ENCODE measurements around the gene MED22.
"Not testable (repeated sequence)": the region's sequence is repeated elsewhere in the genome, so short reads cannot be mapped to it uniquely, and the experiment has no call there.

MED22 gene

DNA sequence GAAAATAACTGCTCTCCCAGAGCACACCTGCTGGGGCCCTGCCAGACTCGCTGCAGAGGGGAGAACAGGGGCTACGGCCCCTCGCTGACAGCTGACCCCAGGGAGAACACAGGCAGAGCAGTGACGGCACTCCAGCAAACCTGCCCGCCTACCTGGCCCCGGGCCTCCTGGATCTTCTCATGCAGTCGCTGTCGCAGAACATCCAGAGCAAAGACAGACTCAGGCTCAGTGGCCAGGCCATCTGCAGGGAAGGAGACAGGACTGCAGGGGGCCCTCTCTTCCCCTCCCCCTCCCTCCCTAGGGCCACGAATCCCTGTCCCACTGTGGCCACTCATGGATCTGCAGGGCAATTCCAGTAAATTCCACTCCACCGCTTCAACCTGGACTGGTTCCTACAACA is 14.4 kb downstream of the MED22 start:
- DNase-seq = no peak

DNA sequence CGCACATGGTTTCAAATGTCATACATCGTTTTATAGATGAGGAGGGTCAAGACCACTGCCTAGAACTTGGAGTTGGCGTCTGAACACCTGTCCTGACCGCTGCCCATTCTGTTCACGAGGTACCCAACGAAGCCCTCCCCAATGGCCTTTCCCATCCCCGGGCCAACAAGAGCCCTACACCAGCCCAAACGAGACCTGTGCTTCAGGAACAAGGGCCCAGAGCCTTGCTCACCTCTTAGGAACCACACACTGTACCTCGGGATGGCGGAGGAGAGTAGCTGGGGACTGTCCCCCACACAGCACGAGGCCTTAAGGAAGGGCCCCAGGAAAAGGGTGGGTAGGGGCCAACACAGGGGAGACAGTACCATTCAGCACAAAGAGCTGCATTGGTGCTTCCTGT is 14.9 kb downstream of the MED22 start:
- DNase-seq = no peak

DNA sequence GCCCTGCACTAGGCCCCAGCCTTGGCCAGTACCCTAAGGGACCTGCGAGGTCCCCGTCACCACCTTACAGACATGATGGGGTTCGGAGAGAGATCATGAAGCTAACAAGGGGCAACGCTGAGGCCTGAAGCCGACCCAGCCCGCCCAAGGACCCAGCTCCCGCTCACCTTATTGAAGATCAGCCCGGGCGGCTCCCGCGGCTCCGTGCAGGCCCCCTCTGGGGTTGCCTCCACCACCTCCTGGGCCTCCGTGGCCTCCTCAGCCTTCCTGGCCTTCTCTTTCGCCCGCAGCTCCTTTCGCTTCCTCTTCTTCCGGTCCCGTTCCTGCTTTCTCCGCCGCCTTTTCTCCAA is 15.6 kb downstream of the MED22 start:
- DNase-seq = no peak

DNA sequence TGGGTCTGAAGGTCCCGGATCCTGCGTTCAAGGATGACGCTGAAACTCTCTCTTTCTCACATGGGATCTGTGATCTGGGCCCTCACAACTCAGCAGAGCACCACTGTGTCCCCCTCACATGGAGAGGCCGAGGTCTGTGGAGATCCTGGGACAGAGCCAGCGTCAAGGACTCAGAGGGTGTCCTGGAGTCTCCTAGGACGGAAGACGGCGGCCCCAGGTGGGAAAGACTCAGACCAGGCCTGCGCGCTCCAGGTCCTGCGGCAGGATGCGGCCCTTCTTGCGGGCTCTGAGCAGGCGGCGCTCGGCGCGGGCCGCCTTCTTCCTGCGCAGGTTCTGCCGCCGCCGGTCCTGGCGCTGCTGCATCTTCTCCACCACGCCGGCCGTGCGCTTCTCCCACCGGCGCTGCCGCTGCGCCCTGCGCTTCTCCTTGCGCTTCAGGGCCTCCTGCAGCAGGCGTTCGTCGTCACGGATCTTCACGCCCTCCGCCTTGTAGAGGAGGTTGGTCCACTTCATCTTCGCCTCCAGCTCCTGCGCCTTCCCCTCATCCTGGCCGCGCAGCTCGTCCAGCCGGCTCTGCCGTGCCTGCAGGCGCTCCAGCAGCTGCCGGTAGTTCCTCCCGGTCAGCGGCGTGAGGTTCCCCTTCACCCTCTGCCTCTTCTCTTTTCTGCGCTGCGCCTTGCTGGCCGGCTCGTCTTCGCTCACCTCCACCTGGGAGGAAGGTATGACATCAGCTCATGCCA is 16.1 kb downstream of the MED22 start:
- DNase-seq = no peak

DNA sequence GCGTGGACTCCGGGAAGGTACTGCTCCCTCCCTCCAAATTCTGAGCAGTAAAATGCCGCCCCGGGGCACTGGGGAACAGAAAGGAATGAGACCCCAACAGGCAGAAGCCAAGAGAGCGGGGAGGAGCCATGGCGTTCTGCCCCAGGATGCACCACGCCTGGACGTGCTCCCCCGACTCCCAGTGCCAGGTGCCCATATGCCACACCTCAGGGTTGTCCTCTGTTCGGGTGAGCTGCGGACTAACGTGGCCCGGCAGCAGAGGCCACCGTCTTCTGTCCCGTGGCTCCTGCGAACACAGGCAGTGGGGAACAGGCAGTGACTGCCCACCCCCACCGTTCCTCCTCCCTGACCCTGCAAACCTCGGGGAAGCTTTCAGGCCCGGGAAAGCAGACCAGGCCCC is 16.7 kb downstream of the MED22 start:
- no peak for DNase-seq

DNA sequence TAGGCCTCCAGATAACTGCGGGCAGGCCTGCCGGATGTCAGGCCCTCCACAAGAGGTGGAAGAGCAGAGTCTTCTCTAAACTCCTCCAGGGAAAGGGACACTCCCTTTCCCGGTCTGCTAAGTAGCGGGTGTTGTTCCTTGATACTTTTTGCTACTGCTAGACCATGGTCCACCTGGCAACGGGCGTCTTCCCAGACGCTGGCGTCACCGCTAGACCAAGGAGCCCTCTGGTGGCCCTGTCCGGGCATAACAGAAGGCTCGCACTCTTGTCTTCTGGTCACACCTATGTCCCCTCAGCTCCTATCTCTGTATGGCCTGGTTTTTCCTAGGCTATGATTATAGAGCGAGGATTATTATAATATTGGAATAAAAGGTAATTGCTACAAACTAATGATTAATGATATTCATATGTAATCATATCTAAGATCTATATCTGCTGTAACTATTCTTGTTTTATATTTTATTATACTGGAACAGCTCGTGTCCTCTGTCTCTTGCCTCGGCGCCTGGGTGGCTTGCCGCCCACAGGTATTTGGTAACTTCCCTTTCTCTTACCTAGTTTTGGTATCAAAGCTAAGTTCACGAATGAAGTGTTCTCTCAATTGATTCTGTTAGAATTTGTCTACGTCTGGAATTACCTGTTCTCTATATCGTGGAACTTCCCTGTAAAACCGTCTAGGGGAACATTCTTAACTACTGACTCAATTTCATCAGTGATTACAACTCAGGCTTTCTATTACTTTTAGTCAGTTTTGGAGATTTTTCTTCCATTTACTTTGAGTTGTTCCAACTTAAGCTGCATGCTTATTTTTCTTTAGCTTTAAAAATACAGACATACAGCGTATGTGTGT is 18.4 kb downstream of the MED22 start:
- DNase-seq = not testable (repeated sequence)

DNA sequence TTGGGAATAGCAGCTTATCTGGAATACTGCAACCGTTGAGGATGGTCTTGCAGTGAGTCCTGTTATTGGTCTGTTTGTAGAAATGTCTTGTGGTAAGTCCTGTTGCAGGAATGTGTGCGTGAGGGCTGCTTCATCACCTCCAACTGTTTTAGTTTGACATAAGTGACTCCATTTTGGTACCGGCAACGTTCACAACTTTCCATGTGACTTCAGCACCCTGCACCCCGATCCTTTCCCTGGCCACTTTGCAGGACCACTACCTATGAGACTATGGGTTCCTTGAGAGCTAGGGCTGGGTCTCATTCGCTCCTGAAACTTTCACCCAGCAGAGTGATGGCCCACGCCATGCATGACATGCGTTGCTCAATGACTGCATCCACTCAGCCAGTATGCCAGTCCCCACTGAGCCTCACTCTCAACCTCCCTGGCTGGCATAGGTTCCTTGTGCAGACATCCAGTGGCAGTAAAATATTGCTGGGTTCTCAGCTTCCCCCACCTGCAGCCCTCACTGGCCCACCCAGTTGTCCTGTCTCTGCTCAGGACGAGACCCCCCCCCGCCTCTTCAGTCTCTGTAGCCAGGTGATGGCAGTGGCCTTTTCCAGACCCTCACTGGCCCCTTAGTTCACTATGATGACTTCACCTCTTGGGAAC is 20.0 kb downstream of the MED22 start:
- no peak for DNase-seq

DNA sequence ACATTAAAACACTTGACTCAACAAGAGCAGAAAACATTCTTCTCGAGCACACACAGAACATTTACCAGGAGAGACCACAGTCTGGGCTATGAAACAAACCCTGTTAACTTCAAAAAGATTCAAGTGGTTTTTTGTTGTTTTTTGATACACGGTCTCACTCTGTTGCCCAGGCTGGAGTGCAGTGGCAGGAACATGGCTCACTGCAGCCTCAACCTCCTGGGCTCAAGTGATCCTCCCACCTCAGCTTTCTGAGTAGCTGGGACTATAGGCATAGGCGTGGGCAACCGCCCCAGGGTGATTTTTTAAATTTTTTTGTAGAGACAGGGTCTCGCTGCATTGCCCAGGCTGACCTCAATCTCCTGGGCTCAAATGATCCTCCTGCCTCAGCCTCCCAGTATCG is 20.9 kb downstream of the MED22 start:
- not testable (repeated sequence) for DNase-seq

DNA sequence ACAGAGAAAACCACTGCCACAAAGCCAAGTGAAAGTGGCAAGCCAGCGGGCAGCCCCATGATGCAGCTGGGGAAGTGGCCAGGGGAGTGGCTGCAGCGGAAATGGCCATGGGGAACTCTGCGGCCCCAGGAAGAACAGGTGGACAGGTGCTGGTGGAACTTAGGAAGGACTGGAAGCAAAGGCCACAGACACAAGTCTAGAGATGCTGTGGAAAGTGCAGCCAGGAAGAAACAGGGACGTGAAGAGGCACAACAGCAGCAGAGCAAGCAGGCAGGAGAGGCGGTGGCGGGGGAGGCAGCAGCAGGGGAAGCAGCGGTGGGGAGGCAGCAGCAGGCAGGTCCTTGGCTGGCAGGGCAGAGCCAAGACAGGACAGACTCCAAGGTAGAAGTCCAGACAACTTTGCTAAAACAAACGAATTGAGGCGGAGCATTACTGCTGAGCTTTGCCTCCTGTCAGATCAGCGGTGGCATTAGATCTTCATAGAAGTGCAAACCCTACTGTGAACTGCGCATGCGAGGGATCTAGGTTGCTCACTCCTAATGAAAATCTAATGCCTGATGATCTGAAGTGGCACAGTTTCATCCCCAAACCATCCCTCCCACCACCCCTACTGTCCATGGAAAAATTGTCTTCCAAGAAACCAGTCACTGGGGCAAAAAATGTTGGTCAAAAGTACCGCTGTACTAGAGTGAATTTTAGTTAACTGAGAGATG is 23.8 kb downstream of the MED22 start:
- DNase-seq = no peak

DNA sequence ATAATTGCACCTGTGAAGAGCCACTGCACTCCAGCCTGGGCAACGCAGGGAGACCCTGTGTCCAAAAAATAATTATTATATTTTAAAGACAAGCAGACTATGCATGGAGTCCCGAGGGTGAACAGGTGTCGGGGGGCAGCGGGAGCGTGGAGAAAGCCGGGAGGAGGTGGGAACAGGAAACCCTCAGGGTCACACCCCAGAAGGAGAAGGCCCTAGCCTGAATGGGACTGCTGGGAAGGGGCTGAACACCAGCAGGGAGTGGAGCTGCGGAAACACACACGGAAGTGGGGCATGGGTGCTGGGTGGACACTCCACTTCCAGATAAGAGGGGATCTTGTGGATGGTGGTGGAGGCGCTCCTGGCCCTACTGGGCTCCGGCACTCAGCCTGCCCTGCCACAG is 24.7 kb downstream of the MED22 start:
- DNase-seq = no peak

DNA sequence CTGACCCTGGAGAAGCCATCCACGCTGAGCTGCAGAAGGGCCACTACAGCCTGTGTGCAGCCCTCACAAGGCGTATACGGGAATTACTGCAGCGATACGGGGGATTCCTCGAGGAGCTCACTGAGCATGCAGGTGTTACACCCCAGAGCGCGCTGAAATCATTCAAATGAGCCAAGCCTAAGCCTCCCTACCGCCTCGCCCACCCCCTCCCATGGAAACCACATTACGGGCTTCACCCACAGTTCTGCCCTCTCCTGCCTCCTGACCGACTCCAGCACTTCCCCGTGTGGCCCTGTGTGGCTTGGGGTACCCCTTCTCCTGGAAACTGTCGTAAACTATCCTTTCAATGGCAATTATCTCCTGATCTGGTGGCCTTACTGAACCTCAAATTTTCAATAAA is 25.2 kb downstream of the MED22 start:
- no peak for DNase-seq

DNA sequence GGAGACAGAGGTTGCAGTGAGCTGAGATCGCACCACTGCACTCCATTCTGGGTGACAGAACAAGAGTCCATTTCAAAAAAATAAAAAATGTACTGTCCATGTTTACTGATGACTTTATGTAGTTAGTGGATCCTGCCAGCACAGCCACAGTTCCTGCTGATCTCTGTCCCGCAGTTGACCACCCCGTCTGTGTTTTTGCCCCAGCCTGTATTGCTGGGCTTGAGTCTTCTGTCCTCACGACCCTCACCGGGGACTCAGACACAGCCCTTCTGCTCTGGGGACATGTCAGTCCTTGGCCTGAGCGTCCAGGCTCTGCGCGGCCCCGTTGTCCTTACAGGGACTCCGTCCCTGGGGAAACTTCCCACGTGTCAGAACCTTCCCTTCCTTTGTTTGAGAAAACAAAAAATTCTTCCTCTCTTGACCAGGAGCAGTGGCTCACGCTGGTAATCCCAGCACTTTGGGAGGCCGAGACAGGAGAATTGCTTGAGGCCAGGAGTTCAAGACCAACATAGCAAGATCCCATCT is 26.5 kb downstream of the MED22 start:
- no peak for DNase-seq

DNA sequence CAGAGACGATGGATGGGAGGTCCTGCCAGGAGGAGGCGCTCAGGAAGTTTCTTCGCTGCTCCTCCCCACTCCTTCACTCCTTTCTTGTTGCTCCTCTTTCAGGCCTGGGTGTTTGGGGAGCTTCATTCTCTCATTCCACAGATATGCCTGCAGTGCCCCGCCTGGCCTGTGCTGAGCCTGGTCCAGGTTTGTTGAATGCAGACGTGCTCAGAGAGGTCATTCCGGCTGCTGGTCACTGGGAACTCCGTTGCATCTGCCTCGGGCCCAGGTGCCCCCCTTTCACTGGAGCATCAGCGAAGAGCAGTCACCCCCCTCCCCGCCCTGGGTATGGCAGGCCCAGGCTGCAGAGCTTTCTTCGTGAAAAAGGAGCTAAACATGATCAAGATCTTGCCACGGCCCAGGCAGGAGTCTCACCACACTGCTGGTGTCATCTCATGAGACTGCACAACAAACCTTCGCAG is 27.5 kb downstream of the MED22 start:
- DNase-seq = no peak

DNA sequence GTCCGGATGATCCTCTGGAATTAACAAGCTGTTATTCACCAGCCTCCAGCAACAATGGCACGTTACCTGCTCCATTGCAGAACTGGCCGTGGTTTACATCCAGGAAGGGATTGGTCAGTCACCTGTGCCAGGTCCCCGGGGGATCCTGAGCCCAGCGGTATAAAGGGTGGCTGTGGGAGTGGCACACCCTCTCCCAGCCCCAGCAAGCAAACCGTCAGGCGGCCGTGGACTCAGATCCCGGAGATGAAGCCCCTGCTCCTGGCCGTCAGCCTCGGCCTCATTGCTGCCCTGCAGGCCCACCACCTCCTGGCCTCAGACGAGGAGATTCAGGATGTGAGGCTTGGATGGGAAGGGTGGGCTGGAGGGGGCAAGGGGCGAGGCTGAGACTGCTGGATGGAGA is 30.4 kb downstream of the MED22 start:
- DNase-seq = not testable (repeated sequence)

DNA sequence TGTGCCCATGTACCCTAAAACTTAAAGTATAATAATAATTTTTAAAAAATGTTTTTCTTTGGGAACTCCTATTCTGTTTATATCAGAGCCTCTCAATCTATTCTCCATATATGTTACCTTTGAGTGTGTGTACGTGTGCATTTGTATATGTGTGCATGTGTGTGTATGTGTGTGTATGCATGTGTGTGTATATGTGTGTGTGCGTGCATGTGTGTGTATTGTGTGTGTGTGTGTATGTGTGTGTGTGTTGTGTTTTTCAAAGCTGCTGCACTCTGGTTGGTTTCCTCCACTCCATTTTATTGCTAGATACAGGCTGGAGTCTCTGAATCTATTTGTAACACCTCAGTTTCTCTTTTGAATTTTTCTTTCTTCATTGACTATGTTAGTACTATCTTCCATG is 31.9 kb downstream of the MED22 start:
- DNase-seq = no peak

DNA sequence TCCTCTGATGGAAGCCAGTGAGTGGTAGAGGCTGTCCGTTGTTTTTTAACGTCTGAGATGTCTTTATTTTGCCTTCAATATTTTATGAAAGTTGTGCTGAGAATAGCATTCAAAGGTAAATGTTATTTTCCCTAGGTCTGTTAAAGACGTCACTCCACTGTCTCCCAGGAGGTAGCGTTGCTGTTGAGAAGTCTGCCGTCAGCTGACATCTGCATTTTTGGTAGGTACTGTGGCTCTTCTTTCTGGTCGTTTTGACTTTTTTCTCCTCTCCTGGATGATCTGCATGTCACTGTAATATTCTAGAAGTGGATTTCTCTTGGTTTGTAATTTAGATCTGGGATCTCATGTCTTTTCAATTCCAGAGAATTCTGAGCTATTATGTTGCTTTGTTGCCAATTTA is 38.3 kb downstream of the MED22 start:
- no peak for DNase-seq

DNA sequence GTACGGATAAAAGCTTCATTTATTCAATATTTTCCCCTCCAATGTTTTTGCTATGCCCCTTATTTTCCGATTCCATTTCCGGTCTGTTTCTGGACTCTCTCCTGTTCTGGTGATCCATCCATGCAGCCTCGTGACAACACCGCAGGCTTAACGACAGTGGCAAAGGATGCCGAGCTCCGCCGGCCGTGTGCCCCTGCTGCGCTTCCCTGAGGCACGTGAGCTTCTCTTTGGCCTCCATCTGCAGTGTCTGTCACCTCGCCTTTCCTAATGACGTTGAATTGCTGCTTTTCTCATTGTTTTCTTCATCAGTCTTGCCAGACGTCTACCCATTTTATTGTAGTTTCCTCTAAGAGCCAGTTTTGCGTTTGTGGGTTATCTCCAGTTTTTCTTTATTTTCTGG is 40.6 kb downstream of the MED22 start:
- no peak for DNase-seq

DNA sequence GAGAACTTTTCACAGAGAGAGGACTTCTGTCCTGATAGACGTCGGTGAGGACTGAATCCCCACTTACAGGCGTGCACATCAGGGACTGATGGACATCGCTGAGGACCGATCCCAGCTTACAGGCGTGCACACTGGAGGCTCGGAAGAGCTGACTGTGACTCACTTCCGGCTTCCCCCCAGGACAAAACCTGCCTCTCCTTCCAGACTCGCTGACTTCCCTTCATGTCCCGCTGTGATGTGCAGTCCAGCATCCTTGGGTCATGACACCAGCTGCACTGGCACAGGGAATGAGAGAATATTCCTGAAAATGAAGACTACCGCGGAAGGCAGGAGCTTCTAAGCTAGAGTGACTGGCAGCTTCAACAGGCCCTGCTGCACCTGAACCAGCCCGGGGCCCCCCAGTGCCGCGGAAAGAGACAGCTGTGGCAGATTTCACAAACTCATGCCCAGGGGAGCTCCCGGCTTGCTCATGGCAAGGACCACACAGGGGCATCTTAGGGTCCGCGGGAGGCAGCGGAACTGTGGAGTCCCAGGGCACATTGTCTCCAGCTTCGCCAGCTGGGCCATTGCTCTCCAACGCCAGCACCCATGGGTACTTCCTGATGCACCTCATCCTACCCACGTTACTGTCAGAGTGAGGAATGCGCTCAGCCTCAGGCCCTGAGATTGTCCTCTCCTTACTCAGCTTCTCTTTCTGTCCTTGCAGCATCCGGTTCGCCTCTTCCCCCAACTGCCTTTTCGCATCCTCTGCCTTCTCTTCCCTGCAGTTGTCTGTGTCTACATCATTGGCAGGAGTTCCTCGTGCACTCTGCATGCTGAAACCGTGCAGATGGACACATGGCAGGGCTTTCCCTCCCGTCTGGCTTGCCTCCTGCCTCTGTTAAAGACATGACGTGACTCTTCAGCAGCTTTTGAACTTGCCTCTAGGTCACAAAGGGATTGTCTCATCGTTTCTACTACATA is 41.4 kb downstream of the MED22 start:
- no peak for DNase-seq

DNA sequence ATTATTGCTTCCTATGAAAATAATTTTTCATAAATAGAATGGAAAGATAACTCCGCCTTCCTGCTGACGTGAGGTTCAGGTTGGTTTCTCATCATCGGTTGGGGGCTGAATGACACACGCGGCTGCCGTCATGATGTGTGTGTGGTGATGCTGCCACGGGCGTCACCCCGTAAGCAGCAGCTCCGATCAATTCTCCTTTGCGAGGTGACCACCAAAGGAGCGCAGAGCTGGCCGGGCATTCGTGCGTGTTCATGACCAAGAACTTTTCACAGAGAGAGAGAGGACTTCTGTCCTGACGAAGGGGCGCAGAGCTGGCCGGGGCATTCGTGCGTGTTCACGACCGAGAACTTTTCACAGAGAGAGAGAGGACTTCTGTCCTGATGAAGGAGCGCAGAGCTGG is 42.2 kb downstream of the MED22 start:
- no peak for DNase-seq

DNA sequence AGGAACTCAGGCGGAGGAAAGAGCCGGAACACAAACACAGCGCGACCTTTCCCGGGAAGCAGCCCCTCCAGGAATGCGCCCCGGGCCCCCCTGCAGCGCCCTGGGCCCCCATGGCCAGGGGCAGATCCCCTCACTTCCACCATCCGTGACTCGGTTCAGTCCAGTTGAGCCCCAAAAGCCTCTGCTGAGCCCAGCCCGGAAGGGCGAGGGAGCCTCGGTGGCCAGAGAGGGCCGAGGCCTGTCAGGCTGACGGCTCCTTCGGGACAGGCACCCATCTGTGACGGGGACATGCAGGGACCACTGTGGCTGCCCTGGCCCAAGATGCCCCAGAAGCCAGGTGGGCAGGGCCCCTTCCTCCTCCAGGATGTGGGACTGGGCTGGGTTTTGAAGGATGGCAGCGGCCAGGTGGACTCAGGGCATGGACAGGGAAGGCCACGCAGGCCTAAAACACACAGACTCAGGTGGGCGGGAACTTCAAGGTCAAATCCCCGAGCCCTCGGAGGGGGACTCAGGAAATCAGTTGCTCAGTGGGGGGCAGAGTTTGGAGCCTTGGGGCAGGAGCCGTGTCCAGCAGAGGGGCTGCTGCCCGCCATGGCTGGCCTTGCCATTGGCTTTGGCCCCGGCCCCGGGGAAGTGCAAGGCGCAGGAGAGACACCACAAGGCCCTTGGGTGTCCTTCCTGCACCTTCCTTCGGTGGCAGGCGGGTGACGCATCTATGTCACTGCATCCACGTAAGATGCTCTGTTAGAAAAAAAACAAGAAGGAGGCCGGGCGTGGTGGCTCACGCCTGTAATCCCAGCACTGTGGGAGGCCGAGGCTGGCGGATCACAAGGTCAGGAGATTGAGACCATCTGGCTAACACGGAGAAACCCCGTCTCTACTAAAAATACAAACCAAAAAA is 43.2 kb downstream of the MED22 start:
- DNase-seq = no peak

DNA sequence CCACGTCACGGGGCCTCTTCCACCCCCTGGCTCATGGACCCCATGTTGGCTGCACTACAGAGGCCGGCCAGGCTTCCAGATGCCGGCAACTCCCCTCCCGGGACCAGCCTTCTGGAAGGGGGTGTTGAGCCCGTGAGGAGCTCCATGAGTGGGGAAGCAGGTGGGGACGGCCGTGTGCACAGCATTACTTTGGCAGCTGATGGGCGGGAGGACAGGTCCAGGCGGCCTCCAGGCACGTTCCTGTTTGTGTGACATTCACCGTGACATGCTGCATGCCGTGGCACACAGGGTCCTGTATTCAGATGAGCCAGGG is 43.8 kb downstream of the MED22 start:
- DNase-seq = no peak
